Left lung (tissue), 10 donors: ENCODE results near the gene PTPN23. TPM values are rescaled to one million over a fixed set of nuclear protein-coding genes. Genes with fewer than 3 reads are reported as not detected.

Experiments
- ATAC-seq: fragments of 200-7000 bp; cut with Tn5 transposase; one replicate; pipeline ENCODE4 v1.9.1; 2020; ENCODE audit warnings: moderate library complexity
- DNase-seq, 4 donors: peaks; one replicate each; pipeline ENCODE4 v3.0.0-alpha.2; 2013 to 2020
- H3K27ac ChIP-seq, 2 donors: fragments of 200-600 bp; sonication (generic) in 1 of 2; one replicate each; pipeline versions ENCODE4 v1.5.0 to v1.8.0; 2020 to 2021
- H3K27me3 ChIP-seq, 2 donors: fragments of 200-600 bp; sonication (generic) in 1 of 2; one replicate each; pipeline versions ENCODE4 v1.5.0 to v1.8.0; 2020 to 2021
- H3K36me3 ChIP-seq, 2 donors: fragments of 200-600 bp; sonication (generic) in 1 of 2; one replicate each; pipeline versions ENCODE4 v1.5.0 to v1.8.0; 2020 to 2021
- H3K4me1 ChIP-seq, 2 donors: fragments of 200-600 bp; one replicate each; pipeline ENCODE4 v1.8.0; 2021
- H3K4me3 ChIP-seq, 2 donors: fragments of 200-600 bp; sonication (generic) in 1 of 2; one replicate each; pipeline versions ENCODE4 v1.5.0 to v1.8.0; 2020 to 2021; ENCODE audit warnings: mild to moderate bottlenecking in 1 of 2
- H3K9me3 ChIP-seq, 2 donors: fragments of 200-600 bp; sonication (generic) in 1 of 2; one replicate each; pipeline versions ENCODE4 v1.5.0 to v1.8.0; 2020 to 2021
- CTCF ChIP-seq, 2 donors: fragments of 200-600 bp; sonication (generic) in 1 of 2; IDR thresholded peaks; one replicate each; pipeline versions ENCODE4 v1.5.0 to v1.8.0; 2021; ENCODE audit warnings: antibody characterized with exemption in 2 of 2
- intact Hi-C, 2 donors: fragments of 100-400 bp; cut with DNase I; formaldehyde crosslinking; loops; one replicate each; pipeline versions ENCODE4 v1.11.2 to v1.14.2; 2022
- polyA plus RNA-seq, 6 donors: library from polyadenylated mRNA; unstranded; fragments of 120-200 nt; gene quantifications; one replicate each; pipeline ENCODE4 v1.2.1, GENCODE V29; 2013; ENCODE audit not compliant: insufficient read length in 6 of 6
- total RNA-seq, 2 donors: library from RNA; stranded (reverse); fragmentation: NEBNext Ultra II Directional; extraction: Animal tissue kit (Norgen Biotek cat#: 25700); gene quantifications; one replicate each; pipeline ENCODE4 v1.2.1, GENCODE V29; 2021
- donor health status: DM: no; HTN: yes; CAD: no.
- donor health status: DM: no; HTN: no; CAD: no.

The PTPN23 gene
- total and polyA plus RNA-seq, 8 donors = 19.9 to 53.5 (median 25.6) TPM

- H3K4me3 ChIP-seq = no peak overlapping the region
- DNase-seq = no peak
- H3K9me3 ChIP-seq = no peaks in the 10 kb centered on the region
- no peak for ATAC-seq
- no peak for TF ChIP-seq CTCF (IDR thresholded peaks at IDR 0.05)
- no peaks in the 10 kb centered on the region for H3K36me3 ChIP-seq
- no peak overlapping the region for H3K27ac ChIP-seq
- intact Hi-C loops = no loop called here
- H3K27me3 ChIP-seq = no peaks in the 10 kb centered on the region
- H3K4me1 ChIP-seq = peaks cover 16 to 36% of the 10 kb centered on the region in 2 donors
These were observed 3.6 kb upstream of the PTPN23 start for GRCh38 chr3:47377186-47377585.

GRCh38 chr3:47378869-47379268 is 2.0 kb upstream of the PTPN23 start:
- no peak for TF ChIP-seq CTCF (IDR thresholded peaks at IDR 0.05)
- no peak for DNase-seq

GRCh38 chr3:47379411-47379899 is 1.4 kb upstream of the PTPN23 start:
- DNase-seq (no peak), ATAC-seq (no peak)
- TF ChIP-seq CTCF (IDR thresholded peaks at IDR 0.05) = no peak
- no peaks in the 10 kb centered on the region for H3K27me3 ChIP-seq
- no peaks in the 10 kb centered on the region for H3K36me3 ChIP-seq
- peaks cover 17 to 51% of the 10 kb centered on the region in 2 donors for H3K4me1 ChIP-seq
- intact Hi-C loops = no loop called here
- H3K27ac ChIP-seq = peak overlapping the region; percentile 93 to 96
- H3K9me3 ChIP-seq = no peaks in the 10 kb centered on the region
- H3K4me3 ChIP-seq = peak overlapping the region; percentile 72 to 93

More at GRCh38 chr3:47378869-47379268, 2.0 kb upstream of the PTPN23 start:
- Histone ChIP-seq H3K4me1 (peaks cover 17 to 46% of the 10 kb centered on the region in 2 donors), H3K9me3 (no peaks in the 10 kb centered on the region), H3K27me3 (no peaks in the 10 kb centered on the region), H3K4me3 (no peak overlapping the region), H3K27ac (no peak overlapping the region), H3K36me3 (no peaks in the 10 kb centered on the region)
- ATAC-seq = no peak
- intact Hi-C loops = no loop called here

GRCh38 chr3:47380026-47380600 is 708 bp upstream of the PTPN23 start:
- intact Hi-C loops = no loop called here
- ATAC-seq (peak; percentile 10), DNase-seq (no peak)
- Histone ChIP-seq H3K9me3 (no peaks in the 10 kb centered on the region), H3K4me1 (peaks cover 17 to 53% of the 10 kb centered on the region in 2 donors), H3K27ac (peak overlapping the region; percentile 93 to 96), H3K4me3 (peak overlapping the region; percentile 72 to 93), H3K36me3 (peaks cover 0 to 5% of the 10 kb centered on the region in 2 donors), H3K27me3 (no peaks in the 10 kb centered on the region)
- no peak for TF ChIP-seq CTCF (IDR thresholded peaks at IDR 0.05)

GRCh38 chr3:47381317-47382157 is 716 bp downstream of the PTPN23 start:
- H3K9me3 ChIP-seq = no peaks in the 10 kb centered on the region
- peak; percentile 84 for ATAC-seq
- peaks cover 17 to 62% of the 10 kb centered on the region in 2 donors for H3K4me1 ChIP-seq

More at GRCh38 chr3:47381317-47382157, 716 bp downstream of the PTPN23 start:
- peak; percentile 88 to 94 (median 92) for DNase-seq
- peaks cover 0 to 11% of the 10 kb centered on the region in 2 donors for H3K36me3 ChIP-seq
- no peaks in the 10 kb centered on the region for H3K27me3 ChIP-seq
- peak overlapping the region; percentile 72 to 93 for H3K4me3 ChIP-seq
- no peak for TF ChIP-seq CTCF (IDR thresholded peaks at IDR 0.05)
- peak overlapping the region; percentile 93 to 96 for H3K27ac ChIP-seq
- intact Hi-C loops = no loop called here
